K562 (cell line): ENCODE data around the gene DNAAF3. TPM values are rescaled to one million over a fixed set of nuclear protein-coding genes. Genes with fewer than 3 reads are reported as not detected.

Source experiments
- ATAC-seq: fragments of 200-7000 bp; cut with Tn5 transposase; 3 replicates; pipeline ENCODE4 v1.9.1; 2020; ENCODE audit warnings: moderate library complexity
- BruUV-seq: library from RNA; stranded (reverse); fragments of 400-500 nt; replicated peaks from 2 replicates; lab custom pipeline; 2021; lab: Mats Ljungman, UMichigan
- CTCF ChIA-PET: fragments of 300-600 bp; formaldehyde crosslinking; extraction: SDS; loops from one replicate; lab custom pipeline; 2021; ENCODE audit warnings: low intra/inter-chr PET ratio; lab: Yijun Ruan, JAX
- POLR2A ChIA-PET: fragments of 300-600, 350-650 bp; sonication (Branson Sonifier 250); formaldehyde crosslinking; extraction: SDS; loops from one replicate; lab custom pipeline; 2021; ENCODE audit warnings: antibody characterized with exemption, inconsistent platforms; lab: Yijun Ruan, JAX
- DNase-seq, 4 experiments: peaks; one replicate each; pipeline versions ENCODE4 v3.0.0 to v3.0.0-alpha.2; 2011 to 2018; ENCODE audit warnings: low spot score in 3 of 4, mixed read lengths in 3 of 4; ENCODE audit errors: extremely low read depth in 1 of 4
- FAIRE-seq: peaks from 2 replicates; lab custom pipeline; 2011; peaks lifted over from hg19 to GRCh38; lab: Jason Lieb, UNC
- H2AFZ ChIP-seq: 2 replicates; pipeline ENCODE4 v1.6.0; 2011; ENCODE audit warnings: low read depth, low read length, control low read depth, inconsistent platforms
- H3K27ac ChIP-seq: fragments of 200-600 bp; 3 replicates; pipeline ENCODE4 v1.8.0; 2011; ENCODE audit warnings: low read depth, mild to moderate bottlenecking, control low read depth, inconsistent platforms, low read length, moderate library complexity, mixed read lengths; ENCODE audit errors: extremely low read depth
- H3K27me3 ChIP-seq, 2 experiments: fragments of 300-600 bp in 1 of 2; 2 replicates in 1 of 2; 3 replicates in 1 of 2; pipeline versions ENCODE4 v1.6.0 to v1.8.0; 2011; ENCODE audit warnings: inconsistent platforms in 2 of 2, low read length in 2 of 2, mild to moderate bottlenecking in 1 of 2, mixed read lengths in 1 of 2, moderate library complexity in 1 of 2; ENCODE audit not compliant: control insufficient read depth in 2 of 2, insufficient read depth in 2 of 2
- H3K36me3 ChIP-seq: fragments of 300-600 bp; 3 replicates; pipeline ENCODE4 v1.8.0; 2011; ENCODE audit warnings: mild to moderate bottlenecking, low read length, inconsistent platforms; ENCODE audit not compliant: control insufficient read depth, insufficient read depth
- H3K4me1 ChIP-seq, 2 experiments: fragments of 200-600 bp in 1 of 2; replicated peaks in 1 of 2; 2 replicates in 1 of 2; 3 replicates in 1 of 2; pipeline versions ENCODE4 v1.5.1 to v1.8.0; 2011; ENCODE audit warnings: inconsistent platforms in 2 of 2, low read length in 2 of 2, mild to moderate bottlenecking in 1 of 2, mixed read lengths in 1 of 2, moderate library complexity in 1 of 2; ENCODE audit not compliant: control insufficient read depth in 2 of 2, insufficient read depth in 2 of 2
- H3K4me2 ChIP-seq: 2 replicates; pipeline ENCODE4 v1.6.1; 2011; ENCODE audit warnings: low read length, control low read depth, inconsistent platforms, mixed read lengths; ENCODE audit not compliant: insufficient read depth
- H3K4me3 ChIP-seq: fragments of 200-600 bp; sonication (generic), shearing (Covaris generic); 2 replicates; pipeline ENCODE4 v1.5.1; 2016; ENCODE audit warnings: control low read depth, inconsistent platforms
- H3K79me2 ChIP-seq: fragments of 200-600 bp; 3 replicates; pipeline ENCODE4 v1.8.0; 2011; ENCODE audit warnings: low read length, inconsistent platforms; ENCODE audit not compliant: control insufficient read depth, insufficient read depth
- H3K9ac ChIP-seq, 2 experiments: 2 replicates each; pipeline versions ENCODE4 v1.6.0 to v1.6.1; 2011; ENCODE audit warnings: low read depth in 2 of 2, low read length in 2 of 2, control low read depth in 1 of 2, inconsistent platforms in 1 of 2, mild to moderate bottlenecking in 1 of 2, mixed read lengths in 1 of 2; ENCODE audit not compliant: insufficient read depth in 1 of 2
- H3K9me1 ChIP-seq: one replicate; pipeline ENCODE4 v1.6.0; 2011; ENCODE audit warnings: inconsistent platforms, mild to moderate bottlenecking, low read length, moderate library complexity; ENCODE audit not compliant: control insufficient read depth, insufficient read depth
- H3K9me3 ChIP-seq: replicated peaks from 2 replicates; pipeline ENCODE4 v1.5.1; 2011; ENCODE audit warnings: low read depth, low read length, inconsistent platforms; ENCODE audit not compliant: control insufficient read depth, insufficient read depth
- H4K20me1 ChIP-seq: replicated peaks from 2 replicates; pipeline ENCODE4 v1.6.1; 2011; ENCODE audit warnings: low read length, inconsistent platforms, mixed read lengths; ENCODE audit not compliant: control insufficient read depth, insufficient read depth
- CREM ChIP-seq: IDR thresholded peaks from 2 replicates; pipeline ENCODE4 v1.6.1; 2014; ENCODE audit warnings: antibody characterized with exemption, low read depth
- HIVEP1 ChIP-seq: fragments of 250-450 bp; sonication (Bioruptor Pico); IDR thresholded peaks from 2 replicates; pipeline ENCODE4 v1.4.0; 2020; ENCODE audit warnings: mild to moderate bottlenecking
- JUND ChIP-seq, 2 experiments: IDR thresholded peaks; 2 replicates in 1 of 2; 3 replicates in 1 of 2; pipeline ENCODE4 v1.6.1; 2011; ENCODE audit warnings: borderline replicate concordance in 2 of 2, low read depth in 2 of 2, low read length in 2 of 2, improper control_type of control experiment in 1 of 2, missing biosample characterization in 1 of 2, missing genetic modification characterization in 1 of 2, missing genetic modification reagents in 1 of 2
- KAT2B ChIP-seq: IDR thresholded peaks from one replicate; pipeline ENCODE4 v1.6.1; 2012; ENCODE audit warnings: low read depth, mild to moderate bottlenecking, control low read depth, inconsistent platforms, low read length, moderate library complexity
- KDM5B ChIP-seq: fragments of 200-600 bp; sonication (generic); IDR thresholded peaks from 2 replicates; pipeline ENCODE4 v1.6.1; 2012; ENCODE audit warnings: low read depth, mild to moderate bottlenecking, moderate library complexity, low read length, control low read depth, inconsistent platforms; ENCODE audit not compliant: insufficient replicate concordance
- SMC3 ChIP-seq: conservative IDR thresholded peaks from 2 replicates; pipeline ENCODE4 v1.6.1; 2011; ENCODE audit warnings: low read depth, low read length, improper control_type of control experiment; ENCODE audit not compliant: insufficient read depth
- XRCC5 ChIP-seq: fragments of 200-400 bp; formaldehyde crosslinking; IDR thresholded peaks from 2 replicates; pipeline ENCODE4 v1.6.1; 2017; ENCODE audit warnings: low read depth, mild to moderate bottlenecking, low read length
- ZNF384 ChIP-seq: IDR thresholded peaks from 2 replicates; pipeline ENCODE4 v1.6.1; 2012; ENCODE audit warnings: low read depth, low read length, improper control_type of control experiment
- ZNF561 ChIP-seq: fragments of 450-650 bp; formaldehyde crosslinking; conservative IDR thresholded peaks from 2 replicates; pipeline ENCODE4 v1.4.0; 2020; ENCODE audit warnings: mild to moderate bottlenecking, moderate library complexity
- ZNF79 ChIP-seq: fragments of 250-450 bp; sonication (Bioruptor Pico); IDR thresholded peaks from 2 replicates; pipeline ENCODE4 v1.4.0; 2020; ENCODE audit warnings: low read depth, mild to moderate bottlenecking, moderate library complexity
- WGBS: fragments of 100-300 bp; shearing (Covaris generic); methylation state at CpG from one replicate; pipeline ENCODE4 v1.1.6; 2016; ENCODE audit warnings: low coverage, mixed read lengths; ENCODE audit not compliant: insufficient coverage; ENCODE audit errors: missing lambda C conversion rate; 5-methylcytosine and 5-hydroxymethylcytosine counted together
- in situ Hi-C: fragments of 300-500 bp; cut with MboI; formaldehyde crosslinking; loops from 4 replicates; pipeline ENCODE4 v1.15.0; 2018; ENCODE audit warnings: inconsistent platforms, mixed read lengths
- intact Hi-C: fragments of 100-400 bp; cut with micrococcal nuclease; formaldehyde crosslinking; loops from 2 replicates; pipeline ENCODE4 v1.14.2; 2022
- polyA plus RNA-seq, 8 experiments: library from polyadenylated mRNA; depleted of rRNA in 4 of 8; stranded (reverse) in 5 of 8; unstranded in 3 of 8; fragments of >200 nt; fragmentation: Nextera tagmentation in 2 of 8; fragmentation: Illumina TruSeq in 1 of 8; extraction: Ambion mirVana in 2 of 8; extraction: Trizol in 1 of 8; gene quantifications; 2 replicates each; pipeline versions ENCODE4 v1.2.1 to v1.2.3, GENCODE V29; 2011 to 2014; ENCODE audit warnings: inconsistent platforms in 1 of 8, missing spikeins in 1 of 8
- total RNA-seq, 7 experiments: library from RNA; depleted of rRNA in 6 of 7; stranded (reverse); fragments of >200 nt in 6 of 7; fragmentation: Illumina TruSeq in 2 of 7; extraction: Trizol in 2 of 7; gene quantifications; 2 replicates each; pipeline versions ENCODE4 v1.2.1 to v1.2.3, GENCODE V29; 2011 to 2021; ENCODE audit warnings: low replicate concordance in 1 of 7
- TF ChIP-seq, protein P1 (sequence below): IDR thresholded peaks from 2 replicates; pipeline ENCODE4 v1.6.1; 2012; ENCODE audit warnings: low read depth, low read length, improper control_type of control experiment, borderline replicate concordance
- TF ChIP-seq, protein P2 (sequence below): sonication (generic); formaldehyde crosslinking; IDR thresholded peaks from 2 replicates; pipeline ENCODE4 v1.8.0; 2022; ENCODE audit warnings: mild to moderate bottlenecking, missing genetic modification reagents

The DNAAF3 gene
- total and polyA plus RNA-seq, 9 of the 15 experiments (the other 6 are each of a cell fraction or from before 2014, with no cell fraction given), result 21.6 to 61.5 (median 43.0) TPM

DNA sequence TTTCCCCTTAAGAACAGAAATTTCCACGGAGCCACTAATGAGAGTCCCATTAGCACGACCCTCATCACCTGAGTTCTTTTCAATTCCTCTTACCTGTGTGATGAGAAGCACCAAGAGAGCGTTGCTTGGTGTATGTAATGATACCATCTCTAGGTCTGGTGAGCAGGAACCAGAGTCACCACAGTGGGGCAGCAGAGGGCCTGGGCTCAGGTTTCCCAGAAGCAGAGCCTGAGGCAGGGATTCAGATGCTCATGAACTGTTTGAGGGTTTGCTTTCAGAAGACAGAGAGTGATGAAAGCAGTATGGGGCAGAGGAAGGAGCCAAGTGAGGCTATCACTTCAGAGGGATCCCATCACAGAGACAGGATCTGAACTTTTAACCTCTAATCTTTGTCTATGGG is 46.0 kb upstream of the DNAAF3 start:
- Histone ChIP-seq H3K27me3 (no peaks in the 10 kb centered on the region), H3K4me2 (peak overlapping the region; percentile 45; the same call in 1 of the 2 replicates), H3K9me1 (no peaks in the 10 kb centered on the region), H3K27ac (no peak overlapping the region), H3K4me1 (peaks cover 34 to 36% of the 10 kb centered on the region in 2 experiments), H3K36me3 (no peaks in the 10 kb centered on the region), H4K20me1 (no peaks in the 10 kb centered on the region), H2AFZ (peak overlapping the region; percentile 77), H3K4me3 (no peak overlapping the region), H3K9ac (no peak overlapping the region), H3K79me2 (no peaks in the 10 kb centered on the region), H3K9me3 (no peaks in the 10 kb centered on the region)
- 0% methylated on average over 3 of the region's 3 CpGs for WGBS
- no TSS peak for BruUV-seq
- peak; percentile 65 to 89 (median 73) for DNase-seq
- peak; percentile 95 for FAIRE-seq
- ATAC-seq, result peak; percentile 70
- in situ Hi-C loops (no loop called here), intact Hi-C loops (loop anchor here (2.0 kb wide), 1 partner anchor 68 kb away; the partner anchor contains the start of gene HSPBP1)
- ChIA-PET POLR2A (no interaction called here), CTCF (interaction anchor here (0.7 to 1.4 kb wide), 3 partner anchors 79 to 292 kb away, joined by 3 to 5 read pairs (median 3); no protein-coding TSS in a partner anchor)
- peak; percentile 91 for TF ChIP-seq SMC3
- TF ChIP-seq HIVEP1, result no peak
- TF ChIP-seq KDM5B, result no peak
- TF ChIP-seq ZNF384, result peak; percentile 41; the same call in 1 of the 2 replicates
- TF ChIP-seq, protein P1, sequence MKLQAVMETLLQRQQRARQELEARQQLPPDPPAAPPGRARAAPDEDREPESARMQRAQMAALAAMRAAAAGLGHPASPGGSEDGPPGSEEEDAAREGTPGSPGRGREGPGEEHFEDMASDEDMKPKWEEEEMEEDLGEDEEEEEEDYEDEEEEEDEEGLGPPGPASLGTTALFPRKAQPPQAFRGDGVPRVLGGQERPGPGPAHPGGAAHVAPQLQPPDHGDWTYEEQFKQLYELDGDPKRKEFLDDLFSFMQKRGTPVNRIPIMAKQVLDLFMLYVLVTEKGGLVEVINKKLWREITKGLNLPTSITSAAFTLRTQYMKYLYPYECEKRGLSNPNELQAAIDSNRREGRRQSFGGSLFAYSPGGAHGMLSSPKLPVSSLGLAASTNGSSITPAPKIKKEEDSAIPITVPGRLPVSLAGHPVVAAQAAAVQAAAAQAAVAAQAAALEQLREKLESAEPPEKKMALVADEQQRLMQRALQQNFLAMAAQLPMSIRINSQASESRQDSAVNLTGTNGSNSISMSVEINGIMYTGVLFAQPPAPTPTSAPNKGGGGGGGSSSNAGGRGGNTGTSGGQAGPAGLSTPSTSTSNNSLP, result no peak
- peak; percentile 66; the same call in 1 of the 2 replicates for TF ChIP-seq XRCC5
- TF ChIP-seq CREM, result peak; percentile 44; the same call in 1 of the 2 replicates
- TF ChIP-seq ZNF79 (CRISPR knock-in tag), result no peak
- TF ChIP-seq KAT2B, result no peak
- TF ChIP-seq JUND (IDR thresholded peaks at IDR 0.05; ENCODE audit: borderline replicate concordance, low read depth, low read length), result peak; percentile 59
- peak; percentile 46; the same call in 1 of the 3 replicates for TF ChIP-seq JUND (tag; IDR thresholded peaks at IDR 0.05; ENCODE audit: borderline replicate concordance, low read depth, low read length)
- no peak for TF ChIP-seq ZNF561 (CRISPR knock-in tag)
- TF ChIP-seq, protein P2, sequence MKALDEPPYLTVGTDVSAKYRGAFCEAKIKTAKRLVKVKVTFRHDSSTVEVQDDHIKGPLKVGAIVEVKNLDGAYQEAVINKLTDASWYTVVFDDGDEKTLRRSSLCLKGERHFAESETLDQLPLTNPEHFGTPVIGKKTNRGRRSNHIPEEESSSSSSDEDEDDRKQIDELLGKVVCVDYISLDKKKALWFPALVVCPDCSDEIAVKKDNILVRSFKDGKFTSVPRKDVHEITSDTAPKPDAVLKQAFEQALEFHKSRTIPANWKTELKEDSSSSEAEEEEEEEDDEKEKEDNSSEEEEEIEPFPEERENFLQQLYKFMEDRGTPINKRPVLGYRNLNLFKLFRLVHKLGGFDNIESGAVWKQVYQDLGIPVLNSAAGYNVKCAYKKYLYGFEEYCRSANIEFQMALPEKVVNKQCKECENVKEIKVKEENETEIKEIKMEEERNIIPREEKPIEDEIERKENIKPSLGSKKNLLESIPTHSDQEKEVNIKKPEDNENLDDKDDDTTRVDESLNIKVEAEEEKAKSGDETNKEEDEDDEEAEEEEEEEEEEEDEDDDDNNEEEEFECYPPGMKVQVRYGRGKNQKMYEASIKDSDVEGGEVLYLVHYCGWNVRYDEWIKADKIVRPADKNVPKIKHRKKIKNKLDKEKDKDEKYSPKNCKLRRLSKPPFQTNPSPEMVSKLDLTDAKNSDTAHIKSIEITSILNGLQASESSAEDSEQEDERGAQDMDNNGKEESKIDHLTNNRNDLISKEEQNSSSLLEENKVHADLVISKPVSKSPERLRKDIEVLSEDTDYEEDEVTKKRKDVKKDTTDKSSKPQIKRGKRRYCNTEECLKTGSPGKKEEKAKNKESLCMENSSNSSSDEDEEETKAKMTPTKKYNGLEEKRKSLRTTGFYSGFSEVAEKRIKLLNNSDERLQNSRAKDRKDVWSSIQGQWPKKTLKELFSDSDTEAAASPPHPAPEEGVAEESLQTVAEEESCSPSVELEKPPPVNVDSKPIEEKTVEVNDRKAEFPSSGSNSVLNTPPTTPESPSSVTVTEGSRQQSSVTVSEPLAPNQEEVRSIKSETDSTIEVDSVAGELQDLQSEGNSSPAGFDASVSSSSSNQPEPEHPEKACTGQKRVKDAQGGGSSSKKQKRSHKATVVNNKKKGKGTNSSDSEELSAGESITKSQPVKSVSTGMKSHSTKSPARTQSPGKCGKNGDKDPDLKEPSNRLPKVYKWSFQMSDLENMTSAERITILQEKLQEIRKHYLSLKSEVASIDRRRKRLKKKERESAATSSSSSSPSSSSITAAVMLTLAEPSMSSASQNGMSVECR, result peak; percentile 73
